ENCODE data around the gene HDAC1.
"Not testable (repeated sequence)": the region's sequence is repeated elsewhere in the genome, so short reads cannot be mapped to it uniquely, and the experiment has no call there.

The HDAC1 gene

DNA sequence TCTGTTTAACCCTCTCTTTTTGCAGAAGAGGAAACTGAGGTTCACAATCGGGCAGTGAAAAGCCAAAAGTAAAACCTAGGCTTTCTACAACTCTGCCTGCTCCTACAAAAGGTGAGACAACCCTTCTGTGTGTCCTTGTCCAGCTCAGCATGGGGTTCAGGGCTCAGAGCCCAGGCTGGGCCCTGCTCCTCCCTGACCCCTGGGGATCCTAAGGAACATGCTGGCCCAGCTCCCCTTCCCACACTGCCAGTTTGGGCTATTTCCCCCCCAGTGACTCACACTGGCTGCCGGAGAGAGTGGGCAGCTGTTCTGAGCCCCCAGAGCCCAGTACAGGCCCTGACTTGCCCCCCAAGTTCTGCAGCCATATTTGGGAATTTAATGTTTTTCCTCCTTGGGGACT, 61.5 kb downstream of the HDAC1 start:
- POLR2A ChIA-PET: interaction anchor here (0.6 to 7.6 kb wide), 2 partner anchors 17 to 143 kb away, joined by 4 to 62 read pairs; partner anchors contain the start of gene MARCKSL1
- no peak for DNase-seq (ENCODE audit: extremely low spot score)
- CTCF ChIA-PET: interaction anchor here (1.2 to 2.5 kb wide), 7 partner anchors 10 to 138 kb away, joined by 4 to 11 read pairs (median 5); partner anchors contain the start of genes BSDC1, FAM229A, MARCKSL1 and TSSK3
- TF ChIP-seq CTCF (IDR thresholded peaks at IDR 0.05; ENCODE audit: control extremely low read depth, extremely low read depth, low read depth, missing control alignments): no peak

DNA sequence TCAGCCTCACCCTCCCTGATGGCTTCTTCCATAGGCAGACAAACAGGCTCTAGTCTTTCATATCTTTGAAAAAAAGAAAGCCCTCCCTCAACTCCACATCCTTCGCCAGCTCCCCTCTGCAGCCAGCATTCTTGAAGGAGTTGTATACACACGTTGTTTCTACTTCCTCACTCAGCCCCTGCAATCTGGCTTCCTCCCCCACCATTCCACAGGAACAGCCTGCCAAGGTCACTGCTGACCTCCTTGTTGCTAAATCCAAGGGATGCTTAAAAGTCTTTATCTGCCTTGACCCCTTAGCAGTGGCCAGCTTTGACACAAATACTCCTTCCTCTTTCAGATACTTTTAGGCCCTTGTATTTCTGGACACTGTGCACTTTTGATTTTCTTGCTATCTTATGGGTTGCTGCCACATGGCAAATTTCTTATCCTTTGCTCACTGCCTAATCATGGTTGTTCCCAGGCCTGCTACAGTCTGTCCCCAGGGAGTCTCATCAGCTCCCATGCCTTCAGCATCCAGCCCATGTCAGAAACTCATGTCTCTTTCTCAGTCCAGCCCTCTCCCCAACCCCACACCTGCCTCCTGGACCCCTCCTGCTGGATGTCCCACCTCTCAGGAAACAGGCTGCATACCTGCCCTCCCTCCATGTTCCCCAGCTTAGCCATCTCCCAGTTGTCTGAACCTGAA, 62.1 kb downstream of the HDAC1 start:
- ChIA-PET POLR2A (interaction anchor here (0.6 to 7.6 kb wide), 3 partner anchors 18 to 183 kb away, joined by 3 to 62 read pairs (median 4); partner anchors contain the start of gene MARCKSL1), CTCF (interaction anchor here (1.2 to 2.5 kb wide), 6 partner anchors 13 to 40 kb away, joined by 3 to 11 read pairs (median 5); partner anchors contain the start of genes BSDC1 and MARCKSL1)
- no peak for DNase-seq (ENCODE audit: extremely low spot score)
- TF ChIP-seq CTCF (IDR thresholded peaks at IDR 0.05; ENCODE audit: control extremely low read depth, extremely low read depth, low read depth, missing control alignments): no peak

- POLR2A ChIA-PET: interaction anchor here (7.6 kb wide), 1 partner anchor 19 kb away, joined by 62 read pairs; the partner anchor contains the start of gene MARCKSL1
- not testable (repeated sequence) for DNase-seq (ENCODE audit: extremely low spot score)
- CTCF ChIA-PET: interaction anchor here (1.4 to 1.5 kb wide), 2 partner anchors 15 to 16 kb away, joined by 3 to 5 read pairs; no protein-coding TSS in a partner anchor
These were observed 63.9 kb downstream of the HDAC1 start for GRCh38 chr1:32355778-32356177.

- ChIA-PET CTCF (no interaction called here), POLR2A (interaction anchor here (7.6 kb wide), 1 partner anchor 20 kb away, joined by 62 read pairs; the partner anchor contains the start of gene MARCKSL1)
- TF ChIP-seq CTCF (IDR thresholded peaks at IDR 0.05; ENCODE audit: control extremely low read depth, extremely low read depth, low read depth, missing control alignments): no peak
- DNase-seq (ENCODE audit: extremely low spot score): no peak
These were observed 64.6 kb downstream of the HDAC1 start for GRCh38 chr1:32356478-32356877.

- POLR2A ChIA-PET: no interaction called here
- DNase-seq (ENCODE audit: extremely low spot score): no peak
- CTCF ChIA-PET: interaction anchor here (1.0 to 1.2 kb wide), 2 partner anchors 26 to 109 kb away, joined by 3 read pairs; no protein-coding TSS in a partner anchor
- no peak for TF ChIP-seq CTCF (IDR thresholded peaks at IDR 0.05; ENCODE audit: control extremely low read depth, extremely low read depth, low read depth, missing control alignments)
These were observed 65.7 kb downstream of the HDAC1 start for GRCh38 chr1:32357614-32358013.

DNA sequence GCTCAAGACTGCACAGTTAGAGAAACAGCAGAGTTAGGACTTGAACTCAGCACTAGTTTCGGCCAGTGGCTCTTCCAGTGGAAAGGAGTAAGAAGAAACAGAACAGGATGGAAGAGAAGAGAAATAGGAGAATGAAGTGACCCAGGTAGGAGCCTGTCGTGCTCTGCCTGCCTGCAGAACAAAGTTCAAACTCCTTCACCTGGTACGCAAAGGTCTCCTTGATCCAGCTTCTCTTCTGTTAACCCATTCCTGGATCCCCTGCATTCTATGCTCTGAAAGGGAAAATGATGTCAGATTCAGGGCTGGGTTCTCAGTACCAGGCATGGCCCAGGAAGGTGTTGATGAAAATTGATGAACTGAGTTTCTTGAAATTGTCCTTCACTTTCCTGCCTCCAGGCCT, 66.6 kb downstream of the HDAC1 start:
- ChIA-PET POLR2A (interaction anchor here (3.4 kb wide), 1 partner anchor 22 kb away, joined by 22 read pairs; the partner anchor contains the start of gene MARCKSL1), CTCF (interaction anchor here (1.0 to 1.2 kb wide), 2 partner anchors 27 to 110 kb away, joined by 3 read pairs; no protein-coding TSS in a partner anchor)
- no peak for DNase-seq (ENCODE audit: extremely low spot score)
- TF ChIP-seq CTCF (IDR thresholded peaks at IDR 0.05; ENCODE audit: control extremely low read depth, extremely low read depth, low read depth, missing control alignments): no peak

- ChIA-PET CTCF (interaction anchor here (2.9 kb wide), 1 partner anchor 145 kb away, joined by 10 read pairs; no protein-coding TSS in a partner anchor), POLR2A (interaction anchor here (3.4 kb wide), 1 partner anchor 25 kb away, joined by 22 read pairs; the partner anchor contains the start of gene MARCKSL1)
- no peak for TF ChIP-seq CTCF (IDR thresholded peaks at IDR 0.05; ENCODE audit: control extremely low read depth, extremely low read depth, low read depth, missing control alignments)
- no peak for DNase-seq (ENCODE audit: extremely low spot score)
These were observed 69.4 kb downstream of the HDAC1 start for GRCh38 chr1:32361308-32361673.
